Hepatocyte (in vitro differentiated cells): Measurements from ENCODE around the gene ZGPAT.

Experiments used
- CTCF ChIP-seq: fragments of 200-600 bp; sonication (generic); IDR thresholded peaks from 2 replicates; pipeline ENCODE4 v1.5.1; 2016; ENCODE audit warnings: antibody characterized with exemption, mild to moderate bottlenecking; ENCODE audit not compliant: poor library complexity
- EZH2phosphoT487 ChIP-seq: fragments of 200-600 bp; sonication (generic); IDR thresholded peaks from one replicate; pipeline ENCODE4 v1.6.1; 2018; ENCODE audit warnings: antibody characterized with exemption, mild to moderate bottlenecking, low read depth, moderate library complexity; ENCODE audit not compliant: unreplicated experiment, severe bottlenecking

GRCh38 chr20:63705232-63706026 lies 2.4 kb upstream of the ZGPAT start:
- no peak for TF ChIP-seq CTCF
- TF ChIP-seq EZH2phosphoT487 = no peak
